GM12878 (cell line): ENCODE results near the gene KCTD17. TPM values are rescaled to one million over a fixed set of nuclear protein-coding genes. Genes with fewer than 3 reads are reported as not detected.
A peak's percentile ranks its signal among the peaks of the same experiment; 100 is the strongest.

ENCODE experiments used
- ASH2L ChIP-seq: fragments of 300-600, 200-600 bp; sonication (generic); IDR thresholded peaks from 2 replicates; pipeline ENCODE4 v1.6.1; 2017; ENCODE audit warnings: low read depth, mild to moderate bottlenecking, borderline replicate concordance
- BHLHE40 ChIP-seq, 2 experiments: fragments of 450-650 bp in 1 of 2; IDR thresholded peaks; 2 replicates each; pipeline ENCODE4 v1.6.1; 2011 to 2017; ENCODE audit warnings: low read depth in 2 of 2, borderline replicate concordance in 1 of 2, improper control_type of control experiment in 1 of 2, low read length in 1 of 2, mild to moderate bottlenecking in 1 of 2
- CHD2 ChIP-seq: IDR thresholded peaks from 2 replicates; pipeline ENCODE4 v1.6.1; 2011; ENCODE audit warnings: low read depth, low read length, improper control_type of control experiment, borderline replicate concordance
- CREM ChIP-seq: IDR thresholded peaks from 2 replicates; pipeline ENCODE4 v1.6.1; 2014; ENCODE audit warnings: antibody characterized with exemption, low read depth
- EGR1 ChIP-seq, 2 experiments: IDR thresholded peaks; 1 replicate in 1 of 2; 2 replicates in 1 of 2; pipeline ENCODE4 v1.6.1; 2011 to 2012; ENCODE audit warnings: low read depth in 2 of 2, low read length in 2 of 2, borderline replicate concordance in 1 of 2, mild to moderate bottlenecking in 1 of 2, moderate library complexity in 1 of 2
- ESRRA ChIP-seq: IDR thresholded peaks from 2 replicates; pipeline ENCODE4 v1.6.1; 2012; ENCODE audit warnings: mild to moderate bottlenecking, low read length, improper control_type of control experiment
- EZH2 ChIP-seq: IDR thresholded peaks from 2 replicates; pipeline ENCODE4 v1.6.1; 2012; ENCODE audit warnings: low read depth, mild to moderate bottlenecking, control low read depth, inconsistent platforms, low read length, borderline replicate concordance; ENCODE audit not compliant: control insufficient read depth
- FOXM1 ChIP-seq: IDR thresholded peaks from 2 replicates; pipeline ENCODE4 v1.6.1; 2012; ENCODE audit warnings: low read depth, mild to moderate bottlenecking, inconsistent platforms, low read length, moderate library complexity
- GABPA ChIP-seq: IDR thresholded peaks from 2 replicates; pipeline ENCODE4 v1.6.1; 2014; ENCODE audit warnings: antibody characterized with exemption, low read depth, mild to moderate bottlenecking, inconsistent platforms
- JUND ChIP-seq: IDR thresholded peaks from 2 replicates; pipeline ENCODE4 v1.6.1; 2012; ENCODE audit warnings: low read depth, mild to moderate bottlenecking, low read length, improper control_type of control experiment, moderate library complexity
- KDM1A ChIP-seq: fragments of 200-600 bp; sonication (generic); IDR thresholded peaks from 2 replicates; pipeline ENCODE4 v1.6.1; 2016; ENCODE audit warnings: borderline replicate concordance
- MTA3 ChIP-seq: IDR thresholded peaks from 2 replicates; pipeline ENCODE4 v1.6.1; 2012; ENCODE audit warnings: low read length, inconsistent platforms, borderline replicate concordance
- NR2F1 ChIP-seq: fragments of 450-650 bp; conservative IDR thresholded peaks from 2 replicates; pipeline ENCODE4 v1.6.1; 2017; ENCODE audit warnings: mild to moderate bottlenecking
- NRF1 ChIP-seq: conservative IDR thresholded peaks from 2 replicates; pipeline ENCODE4 v1.6.1; 2011; ENCODE audit warnings: mild to moderate bottlenecking, low read depth, low read length, improper control_type of control experiment
- PAX8 ChIP-seq: fragments of 450-650 bp; IDR thresholded peaks from 2 replicates; pipeline ENCODE4 v1.6.1; 2017; ENCODE audit warnings: mild to moderate bottlenecking, moderate library complexity
- POLR2AphosphoS2 ChIP-seq: IDR thresholded peaks from 2 replicates; pipeline ENCODE4 v1.6.1; 2011; ENCODE audit warnings: low read depth, mild to moderate bottlenecking, low read length, improper control_type of control experiment, moderate library complexity
- RB1 ChIP-seq: fragments of 450-650 bp; formaldehyde crosslinking; IDR thresholded peaks from 2 replicates; pipeline ENCODE4 v1.6.1; 2017; ENCODE audit warnings: mild to moderate bottlenecking, borderline replicate concordance
- RFX5 ChIP-seq: IDR thresholded peaks from 2 replicates; pipeline ENCODE4 v1.6.1; 2011; ENCODE audit warnings: low read depth, low read length, improper control_type of control experiment
- RUNX3 ChIP-seq: IDR thresholded peaks from 2 replicates; pipeline ENCODE4 v1.6.1; 2012; ENCODE audit warnings: low read length, inconsistent platforms
- SREBF1 ChIP-seq: IDR thresholded peaks from 2 replicates; pipeline ENCODE4 v1.6.1; 2012; ENCODE audit warnings: mild to moderate bottlenecking, low read length
- SREBF2 ChIP-seq: IDR thresholded peaks from 2 replicates; pipeline ENCODE4 v1.6.1; 2012; ENCODE audit warnings: mild to moderate bottlenecking, low read length
- STAT1 ChIP-seq: fragments of 450-650 bp; conservative IDR thresholded peaks from 2 replicates; pipeline ENCODE4 v1.6.1; 2014; ENCODE audit warnings: antibody characterized with exemption, mild to moderate bottlenecking
- TCF3 ChIP-seq: IDR thresholded peaks from 2 replicates; pipeline ENCODE4 v1.6.1; 2012; ENCODE audit warnings: low read depth, mild to moderate bottlenecking, low read length, borderline replicate concordance; ENCODE audit not compliant: insufficient read depth
- WRNIP1 ChIP-seq: IDR thresholded peaks from 2 replicates; pipeline ENCODE4 v1.6.1; 2011; ENCODE audit warnings: low read depth, low read length, improper control_type of control experiment, borderline replicate concordance
- YY1 ChIP-seq: IDR thresholded peaks from 2 replicates; pipeline ENCODE4 v1.6.1; 2011; ENCODE audit warnings: low read depth, mild to moderate bottlenecking, low read length
- polyA plus RNA-seq, 11 experiments: library from polyadenylated mRNA; depleted of rRNA in 4 of 11; unstranded in 6 of 11; stranded (reverse) in 5 of 11; fragments of >200 nt; fragmentation: Nextera tagmentation in 4 of 11; fragmentation: Illumina TruSeq in 1 of 11; extraction: Ambion mirVana in 4 of 11; extraction: Trizol in 1 of 11; gene quantifications; 1 replicate in 1 of 11; 2 replicates in 10 of 11; pipeline versions ENCODE4 v1.2.1 to v1.2.3, GENCODE V29; 2011 to 2016; ENCODE audit warnings: inconsistent platforms in 2 of 11, missing spikeins in 2 of 11, low read depth in 1 of 11
- total RNA-seq, 4 experiments: library from RNA; depleted of rRNA in 3 of 4; stranded (reverse); fragments of >200 nt in 3 of 4; fragmentation: Illumina TruSeq in 1 of 4; extraction: Trizol in 1 of 4; gene quantifications; 2 replicates each; pipeline versions ENCODE4 v1.2.1 to v1.2.3, GENCODE V29; 2013 to 2021
- TF ChIP-seq, protein P1 (sequence below): fragments of 450-650 bp; IDR thresholded peaks from 2 replicates; pipeline ENCODE4 v1.6.1; 2018; ENCODE audit warnings: mild to moderate bottlenecking, low read depth, moderate library complexity; ENCODE audit not compliant: partially characterized antibody

Gene KCTD17
- total and polyA plus RNA-seq, 10 of the 15 experiments (the other 5 are each of a cell fraction or from before 2014, with no cell fraction given) = 0.16 to 18.4 (median 10.1) TPM; not detected in 1

DNA sequence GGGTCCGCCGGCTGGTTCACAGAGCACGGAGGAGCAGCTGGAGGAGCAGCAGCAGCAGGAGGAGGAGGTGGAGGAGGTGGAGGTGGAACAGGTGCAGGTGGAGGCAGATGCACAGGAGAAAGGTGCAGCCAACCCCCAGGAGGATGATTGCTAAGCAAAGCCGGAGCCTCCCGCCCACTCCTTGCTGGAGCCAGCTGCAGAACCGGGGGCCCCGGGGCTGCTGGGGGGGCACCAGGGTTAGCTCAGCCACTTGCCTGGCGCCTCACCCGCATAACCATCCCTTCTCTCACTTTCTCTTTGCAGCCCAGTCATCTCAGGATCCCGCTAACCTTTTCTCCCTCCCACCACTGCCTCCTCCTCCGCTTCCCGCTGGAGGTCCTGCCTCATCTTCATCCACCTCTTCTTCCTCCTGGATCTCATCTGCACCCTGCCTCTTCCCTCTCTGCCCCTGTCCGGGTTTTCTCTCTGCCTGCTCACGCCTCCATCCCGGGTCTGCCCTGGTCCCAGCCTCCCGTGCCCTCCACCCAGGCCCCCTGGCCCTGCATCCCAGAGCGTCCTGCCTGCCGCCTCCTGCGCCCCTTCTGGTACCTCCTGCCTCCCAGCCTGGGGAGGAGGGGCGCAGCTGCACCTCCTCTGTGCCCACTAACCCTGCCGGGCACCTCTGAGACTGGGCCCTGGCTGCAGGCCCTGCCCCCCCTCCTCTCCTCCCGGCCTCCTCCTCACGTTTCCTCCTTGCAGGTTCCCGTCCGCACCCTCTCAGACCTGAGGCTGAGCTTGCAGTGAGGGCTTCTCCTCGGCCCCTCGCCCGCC is 9.5 kb downstream of the KCTD17 start (continued):
- TF ChIP-seq FOXM1 (0 out of 2 replicates have a peak, but pooled peaks have one; percentile 22), PAX8 (no peak), STAT1 (no peak), CHD2 (no peak), ASH2L (no peak), RB1 (no peak), CREM (no peak), NRF1 (no peak), TCF3 (peak; percentile 81; the same call in 1 of the 2 replicates), EZH2 (no peak), YY1 (0 out of 2 replicates have a peak, but pooled peaks have one; percentile 21), GABPA (no peak), WRNIP1 (no peak), JUND (0 out of 2 replicates have a peak, but pooled peaks have one; percentile 12), KDM1A (no peak), RFX5 (no peak), POLR2AphosphoS2 (no peak), EGR1 (IDR thresholded peaks at IDR 0.05; ENCODE audit: borderline replicate concordance in 1 of 2, low read depth in 2 of 2, low read length in 2 of 2) (peak in 1 of 2 experiments; percentile 86; a peak in 2 of 3 replicates), RUNX3 (peak; percentile 71), SREBF2 (no peak), BHLHE40 (IDR thresholded peaks at IDR 0.05; ENCODE audit: borderline replicate concordance in 1 of 2, low read depth in 2 of 2, low read length in 1 of 2) (peak in 1 of 2 experiments; percentile 30; a peak in 1 of 4 replicates), NR2F1 (0 out of 2 replicates have a peak, but pooled peaks have one; percentile 19), ESRRA (no peak), SREBF1 (no peak), MTA3 (no peak)
- TF ChIP-seq, protein P1, sequence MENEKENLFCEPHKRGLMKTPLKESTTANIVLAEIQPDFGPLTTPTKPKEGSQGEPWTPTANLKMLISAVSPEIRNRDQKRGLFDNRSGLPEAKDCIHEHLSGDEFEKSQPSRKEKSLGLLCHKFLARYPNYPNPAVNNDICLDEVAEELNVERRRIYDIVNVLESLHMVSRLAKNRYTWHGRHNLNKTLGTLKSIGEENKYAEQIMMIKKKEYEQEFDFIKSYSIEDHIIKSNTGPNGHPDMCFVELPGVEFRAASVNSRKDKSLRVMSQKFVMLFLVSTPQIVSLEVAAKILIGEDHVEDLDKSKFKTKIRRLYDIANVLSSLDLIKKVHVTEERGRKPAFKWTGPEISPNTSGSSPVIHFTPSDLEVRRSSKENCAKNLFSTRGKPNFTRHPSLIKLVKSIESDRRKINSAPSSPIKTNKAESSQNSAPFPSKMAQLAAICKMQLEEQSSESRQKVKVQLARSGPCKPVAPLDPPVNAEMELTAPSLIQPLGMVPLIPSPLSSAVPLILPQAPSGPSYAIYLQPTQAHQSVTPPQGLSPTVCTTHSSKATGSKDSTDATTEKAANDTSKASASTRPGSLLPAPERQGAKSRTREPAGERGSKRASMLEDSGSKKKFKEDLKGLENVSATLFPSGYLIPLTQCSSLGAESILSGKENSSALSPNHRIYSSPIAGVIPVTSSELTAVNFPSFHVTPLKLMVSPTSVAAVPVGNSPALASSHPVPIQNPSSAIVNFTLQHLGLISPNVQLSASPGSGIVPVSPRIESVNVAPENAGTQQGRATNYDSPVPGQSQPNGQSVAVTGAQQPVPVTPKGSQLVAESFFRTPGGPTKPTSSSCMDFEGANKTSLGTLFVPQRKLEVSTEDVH = no peak
